Esophagus squamous epithelium (tissue), 5 donors: ENCODE measurements around the gene MSL2. TPM values are rescaled to one million over a fixed set of nuclear protein-coding genes. Genes with fewer than 3 reads are reported as not detected.
"Not testable (repeated sequence)": the region's sequence is repeated elsewhere in the genome, so short reads cannot be mapped to it uniquely, and the experiment has no call there.

Source experiments
- DNase-seq: peaks from one replicate; lab custom pipeline; 2025; lab: John Stamatoyannopoulos, UW
- H3K27ac ChIP-seq, 4 donors: fragments of 200-600 bp; sonication (generic); one replicate each; pipeline ENCODE4 v1.5.1; 2016 to 2019; ENCODE audit warnings: mild to moderate bottlenecking in 1 of 4
- H3K27me3 ChIP-seq, 4 donors: fragments of 200-600 bp; sonication (generic); 1 replicate in 3 of 4; 2 replicates in 1 of 4; pipeline versions ENCODE4 v1.5.1 to v1.6.0; 2017 to 2021; ENCODE audit warnings: antibody characterized with exemption in 1 of 4
- H3K36me3 ChIP-seq, 3 donors: fragments of 200-600 bp; sonication (generic); one replicate each; pipeline ENCODE4 v1.5.1; 2016 to 2019
- H3K4me1 ChIP-seq, 3 donors: fragments of 200-600 bp; sonication (generic); one replicate each; pipeline ENCODE4 v1.5.1; 2017 to 2019
- H3K4me3 ChIP-seq, 4 donors: fragments of 200-600 bp; sonication (generic); 1 replicate in 3 of 4; 2 replicates in 1 of 4; pipeline ENCODE4 v1.5.1; 2016 to 2019; ENCODE audit warnings: mild to moderate bottlenecking in 2 of 4, moderate library complexity in 1 of 4
- H3K9me3 ChIP-seq, 3 donors: fragments of 200-600 bp; sonication (generic); one replicate each; pipeline ENCODE4 v1.5.1; 2016 to 2019
- CTCF ChIP-seq, 6 experiments: fragments of 450-650 bp in 4 of 6; fragments of 200-600 bp in 2 of 6; sonication (generic) in 2 of 6; IDR thresholded peaks; one replicate each; pipeline ENCODE4 v1.5.1; 2016 to 2019; ENCODE audit warnings: antibody characterized with exemption in 6 of 6, mild to moderate bottlenecking in 4 of 6, moderate library complexity in 4 of 6
- POLR2A ChIP-seq, 4 donors: fragments of 450-650 bp; IDR thresholded peaks; one replicate each; pipeline ENCODE4 v1.6.1; 2017; ENCODE audit warnings: antibody characterized with exemption in 4 of 4, mild to moderate bottlenecking in 4 of 4, moderate library complexity in 3 of 4
- WGBS, 2 donors: methylation state at CpG; one replicate each; pipeline ENCODE4 v1.1.5; 2018; 5-methylcytosine and 5-hydroxymethylcytosine counted together
- intact Hi-C: fragments of 100-400 bp; cut with DNase I; formaldehyde crosslinking; loops from one replicate; pipeline ENCODE4 v1.15.0; 2022
- total RNA-seq, 4 donors: library from RNA; depleted of rRNA; stranded (reverse); fragments of >200 nt; gene quantifications; one replicate each; pipeline ENCODE4 v1.1.0, GENCODE V29; 2016
- donor health status: DM: yes; HTN: yes; CAD: no.

The MSL2 gene
- total RNA-seq, 4 donors from 2014 or later: 12.9 to 24.8 (median 16.5) TPM

- WGBS, 2 donors: 42 to 56% methylated on average over 3 of the region's 3 CpGs
- peaks cover 3 to 79% (median 24%) of the 10 kb centered on the region in 3 donors for H3K4me1 ChIP-seq
- H3K27me3 ChIP-seq: no peaks in the 10 kb centered on the region
- no peak overlapping the region for H3K4me3 ChIP-seq
- no peaks in the 10 kb centered on the region for H3K36me3 ChIP-seq
- no peaks in the 10 kb centered on the region for H3K9me3 ChIP-seq
- DNase-seq: no peak
- TF ChIP-seq CTCF (IDR thresholded peaks at IDR 0.05): no peak
- no peak for TF ChIP-seq POLR2A (IDR thresholded peaks at IDR 0.05)
- no peak overlapping the region for H3K27ac ChIP-seq
- intact Hi-C loops: no loop called here
Observed at GRCh38 chr3:136166507-136166906, 29.6 kb downstream of the MSL2 start.

GRCh38 chr3:136163607-136164006 lies 32.5 kb downstream of the MSL2 start:
- H3K4me3 ChIP-seq, intact Hi-C loops, H3K9me3 ChIP-seq, H3K36me3 ChIP-seq, H3K27ac ChIP-seq, DNase-seq, H3K27me3 ChIP-seq: not testable (repeated sequence)
- peaks cover 3 to 70% (median 20%) of the 10 kb centered on the region in 3 donors for H3K4me1 ChIP-seq

- no peak overlapping the region for H3K4me3 ChIP-seq
- H3K4me1 ChIP-seq: peaks cover 3 to 75% (median 20%) of the 10 kb centered on the region in 3 donors
- no peaks in the 10 kb centered on the region for H3K27me3 ChIP-seq
- WGBS, 2 donors: 82 to 91% methylated on average over 7 of the region's 7 CpGs
- no peaks in the 10 kb centered on the region for H3K36me3 ChIP-seq
- no peaks in the 10 kb centered on the region for H3K9me3 ChIP-seq
- intact Hi-C loops: no loop called here
- no peak for TF ChIP-seq POLR2A (IDR thresholded peaks at IDR 0.05)
- TF ChIP-seq CTCF (IDR thresholded peaks at IDR 0.05): no peak
- no peak overlapping the region for H3K27ac ChIP-seq
- no peak for DNase-seq
Observed at GRCh38 chr3:136162322-136162721, 33.8 kb downstream of the MSL2 start.

- H3K9me3 ChIP-seq: no peaks in the 10 kb centered on the region
- no peak overlapping the region for H3K4me3 ChIP-seq
- H3K27ac ChIP-seq: no peak overlapping the region
- TF ChIP-seq POLR2A (IDR thresholded peaks at IDR 0.05): no peak
- TF ChIP-seq CTCF (IDR thresholded peaks at IDR 0.05): no peak
- H3K36me3 ChIP-seq: no peaks in the 10 kb centered on the region
- H3K4me1 ChIP-seq: peaks cover under 1 to 71% (median 19%) of the 10 kb centered on the region in 3 donors
- H3K27me3 ChIP-seq: no peaks in the 10 kb centered on the region
- intact Hi-C loops: no loop called here
- no peak for DNase-seq
Observed at GRCh38 chr3:136161516-136161915, 34.6 kb downstream of the MSL2 start.

GRCh38 chr3:136152963-136153362 lies 43.2 kb downstream of the MSL2 start:
- intact Hi-C loops: no loop called here
- no peak for DNase-seq
- Histone ChIP-seq H3K9me3 (no peaks in the 10 kb centered on the region), H3K4me1 (peaks cover 0 to 66% (median 9%) of the 10 kb centered on the region in 3 donors), H3K36me3 (peaks cover 0 to 21% (median 0%) of the 10 kb centered on the region in 3 donors), H3K27ac (no peak overlapping the region), H3K27me3 (no peaks in the 10 kb centered on the region), H3K4me3 (no peak overlapping the region)
- 81 to 85% methylated on average over 4 of the region's 4 CpGs for WGBS, 2 donors
- TF ChIP-seq POLR2A (IDR thresholded peaks at IDR 0.05) (no peak), CTCF (IDR thresholded peaks at IDR 0.05) (no peak)
